Ishikawa (cell line): ENCODE results near the gene GRM1.

Source experiments
- CEBPB ChIP-seq: IDR thresholded peaks from 2 replicates; pipeline ENCODE4 v1.6.1; 2012
- CREB1 ChIP-seq: IDR thresholded peaks from 2 replicates; pipeline ENCODE4 v1.6.1; 2012; ENCODE audit warnings: low read depth
- EGR1 ChIP-seq: IDR thresholded peaks from 2 replicates; pipeline ENCODE4 v1.6.1; 2012
- EP300 ChIP-seq: IDR thresholded peaks from 2 replicates; pipeline ENCODE4 v1.6.1; 2012; ENCODE audit warnings: borderline replicate concordance
- FOXM1 ChIP-seq: IDR thresholded peaks from 2 replicates; pipeline ENCODE4 v1.6.1; 2012; ENCODE audit warnings: low read depth, borderline replicate concordance
- NFIC ChIP-seq: IDR thresholded peaks from 2 replicates; pipeline ENCODE4 v1.6.1; 2012
- RAD21 ChIP-seq: IDR thresholded peaks from 2 replicates; pipeline ENCODE4 v1.6.1; 2012; ENCODE audit warnings: low read depth
- REST ChIP-seq: IDR thresholded peaks from 2 replicates; pipeline ENCODE4 v1.6.1; 2012; ENCODE audit warnings: low read depth, mild to moderate bottlenecking
- TAF1 ChIP-seq: IDR thresholded peaks from 2 replicates; pipeline ENCODE4 v1.6.1; 2012; ENCODE audit warnings: low read depth, mild to moderate bottlenecking
- TCF12 ChIP-seq: IDR thresholded peaks from 2 replicates; pipeline ENCODE4 v1.6.1; 2012; ENCODE audit warnings: low read depth
- TEAD4 ChIP-seq: IDR thresholded peaks from 2 replicates; pipeline ENCODE4 v1.6.1; 2012
- USF1 ChIP-seq: IDR thresholded peaks from 2 replicates; pipeline ENCODE4 v1.6.1; 2012
- YY1 ChIP-seq: IDR thresholded peaks from 2 replicates; pipeline ENCODE4 v1.6.1; 2012; ENCODE audit warnings: low read depth
- ZBTB7A ChIP-seq: IDR thresholded peaks from 2 replicates; pipeline ENCODE4 v1.6.1; 2012; ENCODE audit warnings: low read depth
- TF ChIP-seq, protein P1 (sequence below): IDR thresholded peaks from 2 replicates; pipeline ENCODE4 v1.6.1; 2012

Gene GRM1

DNA sequence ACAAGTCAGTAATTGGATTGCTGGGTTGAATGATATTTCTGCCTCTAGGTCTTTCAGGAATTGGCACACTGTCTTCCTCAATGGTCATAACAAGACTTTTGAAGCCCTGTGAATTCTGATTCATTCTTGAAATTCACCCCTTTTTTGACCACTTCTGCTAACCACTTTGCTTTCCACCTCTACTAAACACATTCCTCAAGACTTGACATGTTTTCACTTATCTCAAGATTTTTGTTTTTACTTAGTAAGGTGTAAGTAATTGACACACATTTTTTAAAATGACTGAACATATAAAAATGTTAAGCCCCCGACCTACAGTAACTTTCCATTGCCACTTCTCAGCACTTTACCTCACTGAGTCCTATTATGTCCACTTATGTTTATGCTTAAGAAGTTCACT, 239.1 kb downstream of the GRM1 start:
- TF ChIP-seq, protein P1, sequence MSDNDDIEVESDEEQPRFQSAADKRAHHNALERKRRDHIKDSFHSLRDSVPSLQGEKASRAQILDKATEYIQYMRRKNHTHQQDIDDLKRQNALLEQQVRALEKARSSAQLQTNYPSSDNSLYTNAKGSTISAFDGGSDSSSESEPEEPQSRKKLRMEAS, result no peak
- TF ChIP-seq TCF12 (no peak), REST (no peak), CEBPB (no peak), EP300 (no peak), TAF1 (no peak), RAD21 (no peak), FOXM1 (no peak), ZBTB7A (no peak), NFIC (no peak), EGR1 (no peak), USF1 (no peak), TEAD4 (no peak), YY1 (no peak), CREB1 (no peak)

DNA sequence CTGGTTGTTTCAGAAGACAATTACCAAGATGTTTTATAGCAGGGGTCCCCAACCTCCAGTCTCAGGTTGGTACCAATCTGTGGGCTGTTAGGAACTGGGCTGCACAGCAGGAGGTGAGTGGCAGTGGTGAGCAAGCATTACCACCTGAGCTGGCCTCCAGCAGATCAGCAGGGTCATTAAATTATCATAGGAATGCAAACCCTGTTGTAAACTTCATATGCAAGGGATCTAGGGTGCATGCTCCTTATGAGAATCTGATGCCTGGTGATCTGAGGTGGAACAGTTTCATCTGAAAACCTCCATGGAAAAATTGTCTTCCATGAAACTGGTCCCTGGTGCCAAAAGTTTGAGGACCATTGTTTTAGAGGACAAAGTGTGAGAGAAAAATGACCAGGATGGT, 240.6 kb downstream of the GRM1 start:
- TF ChIP-seq EGR1 (no peak), FOXM1 (no peak), EP300 (peak; percentile 70; the same call in 1 of the 2 replicates), TCF12 (peak; percentile 63), NFIC (0 out of 2 replicates have a peak, but pooled peaks have one; percentile 13), TEAD4 (peak; percentile 35; the same call in 1 of the 2 replicates)

DNA sequence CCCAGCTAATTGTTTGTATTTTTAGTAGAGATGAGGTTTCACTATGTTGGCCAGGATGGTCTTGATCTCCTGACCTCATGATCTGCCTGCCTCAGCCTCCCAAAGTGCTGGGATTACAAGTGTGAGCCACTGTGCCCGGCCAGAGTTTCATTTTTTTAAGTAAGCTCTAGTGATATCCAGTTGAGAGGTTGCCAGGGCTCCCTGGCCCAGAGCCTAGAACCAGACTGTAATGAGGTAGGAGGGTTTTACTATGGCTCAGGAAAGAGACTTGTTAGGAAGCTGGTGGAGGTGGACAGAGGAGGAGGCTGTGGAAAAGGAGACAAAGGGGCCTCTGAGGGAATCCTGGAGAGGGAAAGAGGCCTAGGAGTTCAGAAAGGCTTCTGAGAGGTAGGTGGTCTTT, 242.3 kb downstream of the GRM1 start:
- TF ChIP-seq NFIC, result peak; percentile 70

- TF ChIP-seq YY1, result no peak
- 0 out of 2 replicates have a peak, but pooled peaks have one; percentile 8 for TF ChIP-seq USF1
These were observed 244.6 kb downstream of the GRM1 start for GRCh38 chr6:146273490-146273889.

- TF ChIP-seq EGR1, result no peak
- TF ChIP-seq RAD21, result no peak
- no peak for TF ChIP-seq FOXM1
- no peak for TF ChIP-seq YY1
- no peak for TF ChIP-seq EP300
- no peak for TF ChIP-seq CEBPB
- no peak for TF ChIP-seq REST
- no peak for TF ChIP-seq USF1
- TF ChIP-seq TCF12, result no peak
- no peak for TF ChIP-seq NFIC
- no peak for TF ChIP-seq TAF1
- TF ChIP-seq CREB1, result no peak
- TF ChIP-seq ZBTB7A, result no peak
- no peak for TF ChIP-seq TEAD4
- TF ChIP-seq, protein P1, result no peak
These were observed 248.3 kb downstream of the GRM1 start for GRCh38 chr6:146277142-146277541.

GRCh38 chr6:146281651-146282362, 252.9 kb downstream of the GRM1 start:
- TF ChIP-seq USF1 (no peak), YY1 (no peak), ZBTB7A (no peak), REST (no peak), EP300 (no peak), TEAD4 (no peak)
